H1 (cell line): Measurements from ENCODE around the gene LMTK2. TPM values are rescaled to one million over a fixed set of nuclear protein-coding genes. Genes with fewer than 3 reads are reported as not detected.

Experiments used
- CTCF ChIA-PET: fragments of 300-600 bp; sonication (Branson Sonifier 250); formaldehyde crosslinking; loops from one replicate; lab custom pipeline; 2021; ENCODE audit not compliant: partially characterized antibody; lab: Charles Lee
- POLR2A ChIA-PET: fragments of 300-600 bp; sonication (Branson Sonifier 250); formaldehyde crosslinking; loops from one replicate; lab custom pipeline; 2021; ENCODE audit warnings: inconsistent platforms; ENCODE audit not compliant: partially characterized antibody; lab: Charles Lee
- DNase-seq, 2 experiments: peaks; one replicate each; pipeline versions ENCODE4 v3.0.0 to v3.0.0-alpha.2; 2010 to 2022; ENCODE audit warnings: low spot score in 2 of 2, low read depth in 1 of 2, mixed read lengths in 1 of 2
- FAIRE-seq: peaks from 2 replicates; lab custom pipeline; 2011; peaks lifted over from hg19 to GRCh38; lab: Jason Lieb, UNC
- H2AFZ ChIP-seq: 2 replicates; pipeline ENCODE4 v1.8.1; 2012; ENCODE audit warnings: low read length, inconsistent platforms
- H2AK5ac ChIP-seq: 2 replicates; pipeline ENCODE4 v1.6.1; 2013; ENCODE audit warnings: low read depth, low read length
- H2BK120ac ChIP-seq: replicated peaks from 2 replicates; pipeline ENCODE3; 2013; ENCODE audit warnings: low read depth, low read length, inconsistent platforms
- H2BK12ac ChIP-seq: 2 replicates; pipeline ENCODE4 v1.6.1; 2013; ENCODE audit warnings: low read depth, low read length
- H2BK15ac ChIP-seq: 2 replicates; pipeline ENCODE4 v1.6.1; 2013; ENCODE audit warnings: low read length
- H2BK20ac ChIP-seq: 2 replicates; pipeline ENCODE4 v1.6.1; 2013; ENCODE audit warnings: low read length
- H2BK5ac ChIP-seq: 2 replicates; pipeline ENCODE4 v1.6.1; 2013; ENCODE audit warnings: low read depth, low read length
- H3K14ac ChIP-seq: 2 replicates; pipeline ENCODE4 v1.6.1; 2013; ENCODE audit warnings: inconsistent platforms; ENCODE audit not compliant: insufficient read length
- H3K18ac ChIP-seq: 2 replicates; pipeline ENCODE4 v1.6.1; 2013; ENCODE audit warnings: low read length; ENCODE audit errors: extremely low read depth
- H3K23ac ChIP-seq: 2 replicates; pipeline ENCODE4 v1.6.1; 2013; ENCODE audit warnings: inconsistent platforms; ENCODE audit not compliant: insufficient read length
- H3K23me2 ChIP-seq: 2 replicates; pipeline ENCODE4 v1.6.1; 2013; ENCODE audit warnings: low read depth, low read length
- H3K27ac ChIP-seq: 2 replicates; pipeline ENCODE4 v1.6.1; 2011; ENCODE audit warnings: low read depth, low read length, inconsistent platforms
- H3K27me3 ChIP-seq, 4 experiments: replicated peaks in 1 of 4; 1 replicate in 1 of 4; 2 replicates in 3 of 4; pipeline versions ENCODE4 v1.6.1 to v1.8.1; 2011 to 2013; ENCODE audit warnings: low read length in 3 of 4, mild to moderate bottlenecking in 3 of 4, inconsistent platforms in 2 of 4, mixed read lengths in 2 of 4, moderate library complexity in 1 of 4; ENCODE audit not compliant: control insufficient read depth in 3 of 4, insufficient read depth in 3 of 4; ENCODE audit errors: extremely low read depth in 1 of 4
- H3K36me3 ChIP-seq, 4 experiments: 2 replicates each; pipeline versions ENCODE4 v1.6.1 to v1.8.1; 2011 to 2013; ENCODE audit warnings: mild to moderate bottlenecking in 4 of 4, low read length in 3 of 4, moderate library complexity in 2 of 4, control low read depth in 1 of 4, inconsistent platforms in 1 of 4; ENCODE audit not compliant: insufficient read depth in 4 of 4, control insufficient read depth in 2 of 4
- H3K4ac ChIP-seq: replicated peaks from 2 replicates; pipeline ENCODE3; 2013; ENCODE audit warnings: low read length, low read depth, mixed read lengths, inconsistent platforms; ENCODE audit not compliant: insufficient read length
- H3K4me1 ChIP-seq, 4 experiments: replicated peaks in 1 of 4; 1 replicate in 1 of 4; 2 replicates in 3 of 4; pipeline versions ENCODE4 v1.6.1 to v1.8.1; 2011 to 2013; ENCODE audit warnings: low read length in 3 of 4, inconsistent platforms in 2 of 4, mixed read lengths in 1 of 4; ENCODE audit not compliant: insufficient read depth in 4 of 4, control insufficient read depth in 3 of 4
- H3K4me2 ChIP-seq, 2 experiments: 2 replicates each; pipeline versions ENCODE4 v1.6.1 to v1.8.1; 2011 to 2013; ENCODE audit warnings: low read depth in 2 of 2, low read length in 2 of 2, control low read depth in 1 of 2, inconsistent platforms in 1 of 2, mild to moderate bottlenecking in 1 of 2; ENCODE audit not compliant: insufficient read depth in 1 of 2
- H3K4me3 ChIP-seq, 4 experiments: fragments of 200-600, 300-600 bp in 1 of 4; sonication (generic), shearing (Covaris generic), sonication (Bioruptor Twin) in 1 of 4; 2 replicates each; pipeline versions ENCODE4 v1.5.1 to v1.8.1; 2011 to 2016; ENCODE audit warnings: low read length in 4 of 4, low read depth in 3 of 4, control low read depth in 2 of 4, inconsistent platforms in 2 of 4, mild to moderate bottlenecking in 2 of 4, mixed read lengths in 1 of 4, moderate library complexity in 1 of 4; ENCODE audit not compliant: insufficient read depth in 2 of 4; ENCODE audit errors: extremely low read depth in 1 of 4
- H3K56ac ChIP-seq: replicated peaks from 2 replicates; pipeline ENCODE3; 2013; ENCODE audit warnings: low read depth, mild to moderate bottlenecking, mixed read lengths, low read length, inconsistent platforms; ENCODE audit not compliant: insufficient read length
- H3K79me1 ChIP-seq: 2 replicates; pipeline ENCODE4 v1.6.1; 2013; ENCODE audit warnings: low read depth, low read length, control low read depth
- H3K79me2 ChIP-seq, 2 experiments: 2 replicates each; pipeline versions ENCODE4 v1.6.1 to v1.8.1; 2012 to 2013; ENCODE audit warnings: low read length in 2 of 2, mild to moderate bottlenecking in 2 of 2, inconsistent platforms in 1 of 2; ENCODE audit not compliant: insufficient read depth in 2 of 2, control insufficient read depth in 1 of 2
- H3K9ac ChIP-seq, 4 experiments: replicated peaks in 1 of 4; 1 replicate in 1 of 4; 2 replicates in 3 of 4; pipeline versions ENCODE4 v1.6.1 to v1.8.1; 2011 to 2013; ENCODE audit warnings: low read depth in 3 of 4, low read length in 3 of 4, control low read depth in 2 of 4, mild to moderate bottlenecking in 2 of 4, moderate library complexity in 2 of 4, inconsistent platforms in 1 of 4; ENCODE audit errors: extremely low read depth in 1 of 4
- H3K9me3 ChIP-seq, 2 experiments: 2 replicates each; pipeline versions ENCODE4 v1.6.1 to v1.8.1; 2012 to 2013; ENCODE audit warnings: mild to moderate bottlenecking in 2 of 2, moderate library complexity in 2 of 2, control low read depth in 1 of 2, inconsistent platforms in 1 of 2, low read depth in 1 of 2, low read length in 1 of 2, mixed read lengths in 1 of 2; ENCODE audit not compliant: insufficient read depth in 2 of 2
- H4K20me1 ChIP-seq, 2 experiments: replicated peaks in 1 of 2; 2 replicates each; pipeline versions ENCODE3 to v1.8.1; 2011 to 2013; ENCODE audit warnings: inconsistent platforms in 2 of 2, low read length in 2 of 2, mild to moderate bottlenecking in 1 of 2; ENCODE audit not compliant: insufficient read depth in 2 of 2, control insufficient read depth in 1 of 2
- H4K5ac ChIP-seq: 2 replicates; pipeline ENCODE4 v1.6.1; 2013; ENCODE audit warnings: low read length, low read depth, mixed read lengths, inconsistent platforms; ENCODE audit not compliant: insufficient read length
- H4K8ac ChIP-seq: 2 replicates; pipeline ENCODE4 v1.8.0; 2013; ENCODE audit warnings: mild to moderate bottlenecking, moderate library complexity, low read length, inconsistent platforms; ENCODE audit not compliant: insufficient read depth; ENCODE audit errors: extremely low read depth
- H4K91ac ChIP-seq: replicated peaks from 2 replicates; pipeline ENCODE3; 2013; ENCODE audit warnings: low read length, mixed read lengths, inconsistent platforms; ENCODE audit not compliant: insufficient read length
- CEBPB ChIP-seq: IDR thresholded peaks from 2 replicates; pipeline ENCODE4 v1.6.1; 2012; ENCODE audit warnings: low read depth, low read length
- JUND ChIP-seq: IDR thresholded peaks from 2 replicates; pipeline ENCODE4 v1.6.1; 2011; ENCODE audit warnings: mild to moderate bottlenecking, improper control_type of control experiment, low read length
- KDM4A ChIP-seq: IDR thresholded peaks from one replicate; pipeline ENCODE4 v1.7.1; 2012; ENCODE audit warnings: low read depth, mild to moderate bottlenecking, moderate library complexity, low read length, inconsistent platforms; ENCODE audit not compliant: severe bottlenecking
- NANOG ChIP-seq: IDR thresholded peaks from 2 replicates; pipeline ENCODE4 v1.6.1; 2011; ENCODE audit warnings: low read length, low read depth, mild to moderate bottlenecking, inconsistent platforms; ENCODE audit not compliant: insufficient read depth, poor library complexity, severe bottlenecking
- RXRA ChIP-seq: IDR thresholded peaks from 2 replicates; pipeline ENCODE4 v1.6.1; 2011; ENCODE audit warnings: low read depth, mild to moderate bottlenecking, low read length, moderate library complexity; ENCODE audit not compliant: insufficient read depth
- SIN3A ChIP-seq, 2 experiments: IDR thresholded peaks in 1 of 2; conservative IDR thresholded peaks in 1 of 2; 2 replicates each; pipeline ENCODE4 v1.6.1; 2011 to 2012; ENCODE audit warnings: low read length in 2 of 2, improper control_type of control experiment in 1 of 2, low read depth in 1 of 2, mild to moderate bottlenecking in 1 of 2
- TCF12 ChIP-seq: IDR thresholded peaks from 2 replicates; pipeline ENCODE4 v1.6.1; 2011; ENCODE audit warnings: low read depth, mild to moderate bottlenecking, low read length
- WGBS, 2 experiments: shearing (Covaris generic) in 1 of 2; methylation state at CpG; one replicate each; pipeline versions ENCODE4 v1.1.6 to v1.1.7; 2013 to 2015; ENCODE audit warnings: low lambda C conversion rate in 2 of 2, mixed read lengths in 2 of 2, inconsistent platforms in 1 of 2, low coverage in 1 of 2, missing lambda C conversion rate in 1 of 2; ENCODE audit not compliant: insufficient replicate concordance in 2 of 2, insufficient coverage in 1 of 2, insufficient read length in 1 of 2; ENCODE audit errors: extremely low coverage in 1 of 2, missing lambda C conversion rate in 1 of 2; 5-methylcytosine and 5-hydroxymethylcytosine counted together
- polyA plus RNA-seq, 7 experiments: library from polyadenylated mRNA; depleted of rRNA in 3 of 7; stranded (reverse) in 5 of 7; unstranded in 2 of 7; fragments of >200 nt in 5 of 7; fragments of 200-250 nt in 2 of 7; gene quantifications; 1 replicate in 5 of 7; 2 replicates in 1 of 7; 4 replicates in 1 of 7; pipeline versions ENCODE4 v1.2.1 to v1.2.3, GENCODE V29; 2011 to 2013; ENCODE audit warnings: missing spikeins in 2 of 7, mixed read lengths in 2 of 7
- total RNA-seq: library from RNA; stranded (reverse); fragmentation: NEBNext Ultra II Directional; extraction: Animal tissue kit (Norgen Biotek cat#: 25700); gene quantifications from 2 replicates; pipeline ENCODE4 v1.2.1, GENCODE V29; 2021
- TF ChIP-seq, protein P1 (sequence below): IDR thresholded peaks from 2 replicates; pipeline ENCODE4 v1.6.1; 2012; ENCODE audit warnings: inconsistent platforms

Gene LMTK2
- total and polyA plus RNA-seq, 2 of the 8 experiments (the other 6 are each of a cell fraction or from before 2014, with no cell fraction given) = 9.7 to 30.7 TPM

- Histone ChIP-seq H4K8ac (no peak overlapping the region), H3K23ac (no peak overlapping the region), H3K18ac (no peak overlapping the region), H3K9ac (no peak overlapping the region), H3K4ac (no peak overlapping the region), H2BK120ac (no peak overlapping the region), H2AFZ (no peak overlapping the region), H2BK12ac (no peak overlapping the region), H4K5ac (no peak overlapping the region), H4K91ac (no peak overlapping the region), H4K20me1 (peaks cover 0 to 7% of the 10 kb centered on the region in 2 experiments), H3K4me3 (no peak overlapping the region), H3K23me2 (no peaks in the 10 kb centered on the region), H3K27ac (no peak overlapping the region), H3K4me2 (no peak overlapping the region), H2AK5ac (no peak overlapping the region), H3K9me3 (no peaks in the 10 kb centered on the region), H3K56ac (no peak overlapping the region), H2BK5ac (no peak overlapping the region), H3K4me1 (no peaks in the 10 kb centered on the region), H3K79me2 (no peaks in the 10 kb centered on the region), H3K27me3 (no peaks in the 10 kb centered on the region), H3K14ac (no peak overlapping the region), H3K79me1 (peaks cover 4% of the 10 kb centered on the region; the same call in 1 of the 2 replicates), H3K36me3 (peaks cover 6 to 32% (median 24%) of the 10 kb centered on the region in 4 experiments; a peak in 5 of 8 replicates), H2BK15ac (no peak overlapping the region), H2BK20ac (no peak overlapping the region)
- TF ChIP-seq TCF12 (no peak), KDM4A (no peak), RXRA (no peak), SIN3A (conservative IDR thresholded peaks at IDR 0.05 in 1 of 2, IDR thresholded peaks at IDR 0.05 in 1 of 2; ENCODE audit: low read depth in 1 of 2, low read length in 2 of 2) (no peak), JUND (no peak), CEBPB (no peak), NANOG (no peak)
- TF ChIP-seq, protein P1, sequence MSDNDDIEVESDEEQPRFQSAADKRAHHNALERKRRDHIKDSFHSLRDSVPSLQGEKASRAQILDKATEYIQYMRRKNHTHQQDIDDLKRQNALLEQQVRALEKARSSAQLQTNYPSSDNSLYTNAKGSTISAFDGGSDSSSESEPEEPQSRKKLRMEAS = no peak
- ChIA-PET CTCF (no interaction called here), POLR2A (no interaction called here)
- 91% methylated on average over 11 of the region's 11 CpGs; no CpG with 5 or more reads in 1 of the 2 experiments for WGBS, 2 experiments
- no peak for DNase-seq
- no peak for FAIRE-seq
Observed at GRCh38 chr7:98189559-98189958, 82.9 kb downstream of the LMTK2 start.
